OCI-LY1 (cell line): ENCODE data around the gene PLA2G4B.

Experiments
- H2AFZ ChIP-seq: fragments of 200-600 bp; sonication (generic), shearing (Covaris generic); 2 replicates; pipeline ENCODE4 v1.6.0; 2014; ENCODE audit warnings: antibody characterized with exemption, mild to moderate bottlenecking, low read length
- H3F3A ChIP-seq: fragments of 200-600 bp; sonication (generic), shearing (Covaris generic); 2 replicates; pipeline ENCODE4 v1.6.0; 2014; ENCODE audit warnings: mild to moderate bottlenecking, antibody characterized with exemption, low read length, moderate library complexity; ENCODE audit not compliant: insufficient read depth
- H3K27ac ChIP-seq: fragments of 200-600 bp; sonication (generic); 2 replicates; pipeline ENCODE4 v1.5.1; 2014; ENCODE audit warnings: low read length, mixed run types, mild to moderate bottlenecking, low read depth; ENCODE audit not compliant: poor library complexity, severe bottlenecking
- H3K27me3 ChIP-seq: fragments of 200-600 bp; sonication (generic); 2 replicates; pipeline ENCODE4 v1.6.0; 2014; ENCODE audit warnings: antibody characterized with exemption, mild to moderate bottlenecking, low read length, moderate library complexity; ENCODE audit not compliant: insufficient read depth
- H3K36me3 ChIP-seq: fragments of 200-600 bp; sonication (generic); 2 replicates; pipeline ENCODE4 v1.6.1; 2014; ENCODE audit warnings: mild to moderate bottlenecking, antibody characterized with exemption, low read length, moderate library complexity, mixed read lengths; ENCODE audit not compliant: insufficient read depth
- H3K4me1 ChIP-seq: fragments of 200-600 bp; sonication (generic); 2 replicates; pipeline ENCODE4 v1.5.1; 2014; ENCODE audit warnings: mild to moderate bottlenecking, low read length, moderate library complexity; ENCODE audit not compliant: insufficient read depth, severe bottlenecking
- H3K4me2 ChIP-seq: fragments of 200-600 bp; sonication (generic), shearing (Covaris generic); 2 replicates; pipeline ENCODE4 v1.6.1; 2014; ENCODE audit warnings: low read length
- H3K4me3 ChIP-seq: fragments of 200-600 bp; sonication (generic); 2 replicates; pipeline ENCODE4 v1.5.1; 2014; ENCODE audit warnings: low read length, low read depth, mild to moderate bottlenecking, mixed read lengths; ENCODE audit not compliant: poor library complexity, severe bottlenecking
- H3K79me2 ChIP-seq: fragments of 200-600 bp; shearing (Covaris generic); 2 replicates; pipeline ENCODE4 v1.6.1; 2016; ENCODE audit warnings: mixed run types, low read length, mixed read lengths; ENCODE audit not compliant: insufficient read depth
- H3K9ac ChIP-seq: fragments of 200-600 bp; sonication (generic), shearing (Covaris generic); 2 replicates; pipeline ENCODE4 v1.6.1; 2014; ENCODE audit warnings: mild to moderate bottlenecking, low read length, mixed read lengths
- H3K9me2 ChIP-seq: fragments of 200-600 bp; sonication (generic), shearing (Covaris generic); 2 replicates; pipeline ENCODE4 v1.6.1; 2014; ENCODE audit warnings: low read depth, mild to moderate bottlenecking, low read length, mixed read lengths
- H3K9me3 ChIP-seq: fragments of 200-600 bp; shearing (Covaris generic); 2 replicates; pipeline ENCODE4 v1.6.1; 2014; ENCODE audit warnings: low read length, mixed read lengths
- H4K20me1 ChIP-seq: fragments of 200-600 bp; sonication (generic), shearing (Covaris generic); 2 replicates; pipeline ENCODE4 v1.6.0; 2016; ENCODE audit warnings: mild to moderate bottlenecking, low read length; ENCODE audit not compliant: insufficient read depth
- EZH2 ChIP-seq: fragments of 200-600 bp; sonication (generic), shearing (Covaris generic); IDR thresholded peaks from 2 replicates; pipeline ENCODE4 v1.8.0; 2017; ENCODE audit warnings: borderline replicate concordance, mixed run types, mild to moderate bottlenecking, antibody characterized with exemption, low read length, moderate library complexity, mixed read lengths
- TF ChIP-seq, protein P1 (sequence below): fragments of 200-600 bp; sonication (generic), shearing (Covaris generic); IDR thresholded peaks from 2 replicates; pipeline ENCODE4 v1.5.1; 2017; ENCODE audit warnings: mild to moderate bottlenecking, antibody characterized with exemption, low read length, moderate library complexity, mixed read lengths

Gene PLA2G4B

DNA sequence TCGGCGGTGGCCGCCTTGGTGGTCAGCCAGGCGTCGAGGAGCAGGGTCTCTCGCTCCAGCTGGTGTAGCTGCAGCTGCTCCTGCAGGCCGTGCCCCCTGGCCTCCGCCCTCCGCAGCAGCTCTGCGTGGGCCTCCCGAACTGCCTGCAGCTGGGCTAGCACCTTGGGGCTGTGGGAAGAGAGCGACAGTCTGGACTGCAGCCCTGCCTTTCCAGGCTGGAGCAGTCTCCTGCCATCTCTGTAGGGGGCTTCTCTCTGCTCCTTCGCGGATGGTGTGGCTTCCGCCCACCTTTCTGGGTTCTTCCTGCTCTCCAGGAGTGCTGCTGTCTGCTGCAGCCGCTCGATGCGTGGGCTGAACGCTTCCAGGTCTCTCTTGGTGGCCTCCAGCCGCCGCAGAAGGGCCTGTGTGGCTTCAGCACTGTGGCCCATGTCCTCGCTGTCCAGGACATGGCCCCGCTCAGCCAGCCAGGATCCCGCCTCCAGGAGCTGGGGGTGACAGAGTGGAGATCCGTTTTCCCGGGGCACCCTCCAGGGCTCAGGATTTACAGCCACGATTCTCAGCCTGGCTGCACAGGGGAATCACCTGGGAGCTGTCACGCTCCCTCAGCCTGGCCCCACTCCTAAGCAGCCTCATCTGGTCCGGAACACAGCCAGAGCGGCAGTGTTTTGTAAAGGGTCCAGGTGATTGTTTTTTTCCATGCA, 16.8 kb downstream of the PLA2G4B start:
- Histone ChIP-seq H3K9ac (no peak overlapping the region), H3K4me1 (no peaks in the 10 kb centered on the region), H3K36me3 (no peaks in the 10 kb centered on the region), H3K9me2 (no peaks in the 10 kb centered on the region), H3K27me3 (0 out of 2 replicates have a peak, but pooled peaks cover 10% of the 10 kb centered on the region), H4K20me1 (no peaks in the 10 kb centered on the region), H3F3A (no peaks in the 10 kb centered on the region), H2AFZ (no peak overlapping the region), H3K4me3 (no peak overlapping the region), H3K27ac (no peak overlapping the region), H3K9me3 (no peaks in the 10 kb centered on the region), H3K79me2 (no peaks in the 10 kb centered on the region), H3K4me2 (no peak overlapping the region)
- TF ChIP-seq, protein P1, sequence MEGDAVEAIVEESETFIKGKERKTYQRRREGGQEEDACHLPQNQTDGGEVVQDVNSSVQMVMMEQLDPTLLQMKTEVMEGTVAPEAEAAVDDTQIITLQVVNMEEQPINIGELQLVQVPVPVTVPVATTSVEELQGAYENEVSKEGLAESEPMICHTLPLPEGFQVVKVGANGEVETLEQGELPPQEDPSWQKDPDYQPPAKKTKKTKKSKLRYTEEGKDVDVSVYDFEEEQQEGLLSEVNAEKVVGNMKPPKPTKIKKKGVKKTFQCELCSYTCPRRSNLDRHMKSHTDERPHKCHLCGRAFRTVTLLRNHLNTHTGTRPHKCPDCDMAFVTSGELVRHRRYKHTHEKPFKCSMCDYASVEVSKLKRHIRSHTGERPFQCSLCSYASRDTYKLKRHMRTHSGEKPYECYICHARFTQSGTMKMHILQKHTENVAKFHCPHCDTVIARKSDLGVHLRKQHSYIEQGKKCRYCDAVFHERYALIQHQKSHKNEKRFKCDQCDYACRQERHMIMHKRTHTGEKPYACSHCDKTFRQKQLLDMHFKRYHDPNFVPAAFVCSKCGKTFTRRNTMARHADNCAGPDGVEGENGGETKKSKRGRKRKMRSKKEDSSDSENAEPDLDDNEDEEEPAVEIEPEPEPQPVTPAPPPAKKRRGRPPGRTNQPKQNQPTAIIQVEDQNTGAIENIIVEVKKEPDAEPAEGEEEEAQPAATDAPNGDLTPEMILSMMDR: no peak
- TF ChIP-seq EZH2: no peak

DNA sequence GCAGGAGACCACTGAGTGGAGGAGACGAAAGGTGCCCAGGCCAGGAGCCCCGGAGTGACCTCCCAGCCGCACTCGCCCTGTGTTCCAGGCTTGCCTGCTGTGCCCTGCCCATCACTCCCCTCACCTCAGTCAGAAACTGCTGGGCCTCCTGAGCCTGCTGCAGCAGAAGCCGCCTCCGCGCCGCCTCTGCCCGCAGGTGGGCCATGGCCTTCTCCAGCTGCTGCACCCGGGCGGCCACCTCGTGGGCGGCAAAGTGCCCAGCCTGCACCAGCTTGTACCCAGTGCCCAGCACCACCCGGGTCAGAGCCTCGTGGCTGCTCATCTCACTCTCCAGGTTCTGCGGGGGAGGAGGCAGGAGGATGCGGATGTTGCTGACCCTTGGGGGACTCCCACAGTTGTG, 17.6 kb downstream of the PLA2G4B start:
- no peak overlapping the region for H3K4me3 ChIP-seq
- H3K4me2 ChIP-seq: no peak overlapping the region
- TF ChIP-seq, protein P1: no peak
- no peak for TF ChIP-seq EZH2
- H3F3A ChIP-seq: no peaks in the 10 kb centered on the region
- no peaks in the 10 kb centered on the region for H4K20me1 ChIP-seq
- H3K9me2 ChIP-seq: no peaks in the 10 kb centered on the region
- H3K9me3 ChIP-seq: no peaks in the 10 kb centered on the region
- H3K9ac ChIP-seq: no peak overlapping the region
- no peaks in the 10 kb centered on the region for H3K4me1 ChIP-seq
- no peaks in the 10 kb centered on the region for H3K79me2 ChIP-seq
- 0 out of 2 replicates have a peak, but pooled peaks cover 10% of the 10 kb centered on the region for H3K27me3 ChIP-seq
- H2AFZ ChIP-seq: no peak overlapping the region
- H3K36me3 ChIP-seq: no peaks in the 10 kb centered on the region
- H3K27ac ChIP-seq: no peak overlapping the region

DNA sequence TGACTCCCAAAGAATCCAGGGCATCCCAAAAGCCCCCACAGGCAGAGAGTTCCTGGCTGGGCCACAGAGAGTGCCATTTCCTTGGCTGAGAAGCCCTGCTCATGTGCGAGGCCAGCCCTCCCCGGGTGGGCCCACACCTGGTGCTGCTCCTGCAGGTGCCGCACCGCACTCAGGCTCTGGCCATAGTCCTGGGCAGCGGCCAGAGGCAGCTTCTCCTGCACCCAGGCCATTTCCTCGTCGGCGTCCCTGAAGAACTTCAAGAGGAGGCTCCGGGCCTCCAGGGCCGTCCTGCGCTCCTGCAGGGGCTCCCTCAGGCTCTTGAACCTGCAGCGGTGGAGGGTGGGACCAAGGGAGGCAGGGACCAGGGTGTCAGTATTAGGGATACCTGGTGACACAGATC, 18.1 kb downstream of the PLA2G4B start:
- Histone ChIP-seq H3K27ac (no peak overlapping the region), H3K9me3 (no peaks in the 10 kb centered on the region), H3K36me3 (no peaks in the 10 kb centered on the region), H4K20me1 (no peaks in the 10 kb centered on the region), H3K27me3 (peaks cover 14% of the 10 kb centered on the region; the same call in 1 of the 2 replicates), H3K9me2 (no peaks in the 10 kb centered on the region), H3K9ac (no peak overlapping the region), H3K4me3 (no peak overlapping the region), H3K4me1 (no peaks in the 10 kb centered on the region), H3K79me2 (no peaks in the 10 kb centered on the region), H3K4me2 (no peak overlapping the region), H3F3A (no peaks in the 10 kb centered on the region), H2AFZ (no peak overlapping the region)
- TF ChIP-seq EZH2: no peak
- TF ChIP-seq, protein P1: no peak
